HCEC 1CT (cell line): ENCODE data around the gene LUZP2.
"Not testable (repeated sequence)": the region's sequence is repeated elsewhere in the genome, so short reads cannot be mapped to it uniquely, and the experiment has no call there.

Source experiments
- DNase-seq: peaks from one replicate; pipeline ENCODE4 v3.0.0-alpha.2; 2017

The LUZP2 gene

DNA sequence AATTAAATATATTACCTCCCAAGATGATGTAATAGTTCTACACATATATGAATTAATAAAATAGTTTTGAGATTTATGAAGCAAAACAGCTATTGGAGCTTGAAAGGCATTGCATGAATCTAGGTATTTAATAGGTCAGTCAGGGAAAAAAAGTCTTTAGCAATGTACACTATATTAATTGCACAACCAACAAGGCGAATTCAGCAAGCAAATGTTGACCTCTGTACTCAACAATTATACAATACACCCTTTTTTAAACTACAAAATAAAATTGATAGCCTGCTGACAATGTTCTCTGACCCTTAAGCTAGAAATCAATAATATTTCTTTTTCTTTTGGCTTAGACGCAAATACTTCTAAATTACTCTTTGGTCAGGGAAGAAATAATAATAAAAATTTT is 345.5 kb downstream of the LUZP2 start:
- DNase-seq = no peak

DNA sequence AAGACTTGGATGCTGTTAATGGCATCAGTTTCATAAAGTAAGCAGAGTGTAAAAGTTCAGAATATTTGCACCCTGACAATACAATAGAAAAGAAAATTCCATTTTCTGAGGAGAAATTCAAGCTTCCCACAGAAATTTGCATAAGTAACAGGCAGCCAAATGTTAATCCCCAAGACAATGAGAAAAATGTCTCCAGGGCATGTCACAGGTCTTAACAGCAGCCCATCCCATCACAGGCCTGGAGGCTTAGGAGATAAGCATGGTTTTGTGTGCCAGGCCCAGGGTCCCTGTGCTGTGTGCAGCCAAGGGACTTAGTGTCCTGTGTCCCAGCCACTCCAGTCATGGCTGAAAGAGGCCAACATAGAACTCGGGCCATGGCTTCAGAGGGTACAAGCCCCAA is 347.6 kb downstream of the LUZP2 start:
- no peak for DNase-seq

DNA sequence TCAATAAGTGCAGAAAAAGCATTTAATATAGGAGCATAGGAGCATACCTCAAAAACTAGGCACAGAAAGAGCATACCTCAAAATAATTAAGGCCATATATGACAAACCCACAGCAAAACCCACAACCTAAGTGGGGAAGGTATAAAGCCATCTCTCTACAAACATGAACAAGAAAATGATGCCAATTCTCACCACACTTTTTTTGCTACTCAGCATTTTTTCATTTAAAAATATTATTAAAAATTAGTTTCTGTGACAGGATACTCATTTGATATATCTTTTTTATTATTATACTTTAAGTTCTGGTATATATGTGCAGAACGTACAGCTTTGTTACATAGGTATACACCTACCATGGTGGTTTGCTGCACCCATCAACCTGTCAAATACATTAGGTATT is 352.0 kb downstream of the LUZP2 start:
- DNase-seq = no peak

DNA sequence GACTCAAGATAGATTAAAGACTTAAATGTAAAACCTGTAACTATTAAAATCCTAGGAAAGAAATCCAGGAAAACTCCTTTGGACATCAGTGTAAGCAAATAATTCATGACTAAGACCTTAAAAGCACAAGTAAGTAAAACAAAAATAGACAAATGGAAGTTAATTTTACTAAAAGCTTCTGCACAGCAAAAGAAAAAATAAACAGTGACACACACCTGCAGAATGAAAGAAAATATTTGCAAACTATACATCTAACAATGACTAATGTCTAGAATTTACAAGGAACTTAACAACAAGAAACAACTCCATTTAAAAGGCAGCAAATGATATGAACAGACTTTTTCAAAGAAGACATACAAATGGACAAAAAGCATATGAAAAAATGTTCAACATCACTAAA is 359.1 kb downstream of the LUZP2 start:
- DNase-seq = no peak

DNA sequence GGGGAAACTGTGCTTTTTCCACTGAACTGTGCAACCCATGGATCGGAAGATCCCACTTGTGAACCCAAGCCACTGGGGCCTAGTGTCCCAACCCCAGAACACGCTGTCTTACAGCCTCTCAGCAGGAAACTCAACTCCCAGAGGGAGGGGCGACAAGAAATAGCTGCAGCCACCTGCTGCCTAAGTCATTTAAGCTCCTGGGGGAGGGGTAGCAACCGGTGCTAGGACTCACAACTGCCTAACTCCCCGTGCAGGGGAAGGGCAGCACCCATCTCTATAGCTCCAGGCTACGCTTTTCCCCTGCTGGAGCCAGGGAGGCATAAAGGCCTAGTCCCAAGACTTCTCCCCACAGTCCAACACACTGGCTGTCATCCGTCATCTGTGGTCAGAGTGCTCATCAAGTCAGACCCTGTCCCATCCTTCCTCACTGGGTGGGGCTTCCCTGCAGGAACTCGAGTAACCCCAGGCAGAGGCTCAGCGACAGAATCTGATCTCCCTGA is 363.0 kb downstream of the LUZP2 start:
- no peak for DNase-seq

DNA sequence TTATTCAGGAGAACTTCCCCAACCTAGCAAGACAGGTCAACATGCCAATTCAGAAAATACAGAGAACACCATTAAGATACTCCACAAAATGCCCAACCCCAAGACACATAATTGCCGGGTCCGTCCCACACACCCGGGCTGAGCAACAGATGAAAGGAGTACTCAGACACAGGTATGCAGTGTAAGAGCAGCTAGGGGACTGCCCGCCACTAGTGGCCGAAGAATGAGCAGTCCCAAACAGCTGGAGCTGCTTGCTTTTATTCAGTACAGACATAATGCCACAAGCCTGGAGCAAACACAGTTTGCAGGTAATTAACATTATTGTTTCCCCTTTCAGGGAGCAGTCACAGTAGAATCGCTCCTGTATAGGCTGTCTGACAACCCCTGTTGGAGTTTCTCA is 364.6 kb downstream of the LUZP2 start:
- no peak for DNase-seq

DNA sequence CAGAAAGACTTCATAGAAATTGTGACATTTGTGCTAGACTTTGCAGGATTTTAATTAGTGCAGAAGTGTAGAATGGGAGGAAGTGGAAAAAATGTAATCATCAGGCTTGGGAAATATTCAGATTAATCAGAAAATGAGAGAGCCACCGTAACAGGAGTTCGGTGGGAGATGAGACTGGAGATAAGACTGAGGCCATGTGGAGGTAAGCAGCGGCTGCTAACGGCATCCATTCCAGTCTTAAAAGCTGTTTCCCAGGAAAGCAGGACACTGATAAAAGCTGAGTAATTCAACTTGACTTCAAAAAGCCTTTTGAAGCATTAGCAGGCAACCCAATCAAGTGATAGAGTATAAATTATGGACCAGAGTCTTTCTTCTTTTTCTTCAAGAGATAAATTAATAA is 369.9 kb downstream of the LUZP2 start:
- no peak for DNase-seq

DNA sequence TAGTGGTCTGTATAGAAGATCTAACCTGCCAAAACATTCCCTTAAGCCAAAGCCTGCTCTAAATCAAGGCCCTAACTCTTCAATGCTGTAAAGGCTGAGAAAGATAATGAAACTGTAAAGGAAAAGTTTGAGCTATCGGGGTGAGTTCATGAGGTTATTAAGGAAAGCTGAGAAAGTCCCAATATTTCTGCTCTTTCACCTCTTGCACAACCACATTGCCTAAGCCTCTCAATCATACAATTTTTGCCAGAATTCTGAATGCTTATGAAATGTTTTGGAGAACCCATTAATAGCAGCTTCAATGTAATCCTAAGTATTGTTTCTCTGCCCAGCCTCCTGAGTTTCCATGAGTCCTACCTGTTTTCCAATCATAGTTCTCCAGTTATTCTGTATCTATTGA is 373.2 kb downstream of the LUZP2 start:
- no peak for DNase-seq

DNA sequence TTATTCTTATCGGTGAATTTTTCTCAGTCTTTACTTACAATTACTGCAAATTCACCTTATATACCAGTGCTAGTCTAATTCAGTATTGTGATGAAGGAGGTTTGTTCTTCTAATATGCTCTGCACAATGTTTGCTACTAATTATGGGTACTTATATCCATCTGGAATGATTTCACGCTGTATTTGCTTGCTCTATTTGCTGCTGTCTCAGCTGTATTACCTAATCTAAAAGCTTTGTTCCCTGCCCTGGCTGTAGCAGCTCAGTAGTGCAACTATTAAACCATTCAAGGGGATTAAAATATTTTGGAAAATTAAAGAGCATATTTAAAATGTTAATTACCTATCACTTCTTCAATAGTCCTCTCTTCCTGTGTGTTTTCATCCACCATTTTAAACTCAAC is 375.3 kb downstream of the LUZP2 start:
- DNase-seq = no peak

DNA sequence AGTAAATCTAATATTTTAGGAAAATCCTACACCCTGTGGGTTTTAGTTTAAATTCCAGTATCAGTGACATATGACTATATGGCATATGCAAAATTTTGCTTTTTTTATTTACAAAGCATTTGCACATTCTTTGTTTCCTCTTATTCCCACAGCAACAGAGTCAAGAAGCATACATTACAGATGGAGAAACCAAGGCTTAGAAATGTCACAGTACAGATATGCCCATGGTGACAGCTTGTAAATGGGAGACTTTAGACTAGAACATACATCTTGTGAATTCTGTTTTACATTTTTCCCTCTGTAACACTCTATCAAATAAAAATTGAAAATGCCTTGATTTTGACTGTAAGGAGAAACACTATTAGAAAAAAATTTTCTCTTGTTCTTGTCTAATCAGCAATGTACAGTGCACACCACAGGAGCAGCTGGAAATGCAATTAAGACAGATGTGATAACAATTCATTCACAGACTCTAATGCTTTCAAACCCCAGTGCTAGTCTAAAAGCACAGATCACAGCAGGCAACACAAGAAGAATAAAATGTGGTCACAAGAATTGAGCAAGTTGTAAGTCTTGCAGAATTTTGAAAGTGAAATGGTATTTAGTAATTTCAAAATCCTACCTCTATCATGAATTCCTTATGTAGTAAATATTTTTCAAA is 375.9 kb downstream of the LUZP2 start:
- no peak for DNase-seq

DNA sequence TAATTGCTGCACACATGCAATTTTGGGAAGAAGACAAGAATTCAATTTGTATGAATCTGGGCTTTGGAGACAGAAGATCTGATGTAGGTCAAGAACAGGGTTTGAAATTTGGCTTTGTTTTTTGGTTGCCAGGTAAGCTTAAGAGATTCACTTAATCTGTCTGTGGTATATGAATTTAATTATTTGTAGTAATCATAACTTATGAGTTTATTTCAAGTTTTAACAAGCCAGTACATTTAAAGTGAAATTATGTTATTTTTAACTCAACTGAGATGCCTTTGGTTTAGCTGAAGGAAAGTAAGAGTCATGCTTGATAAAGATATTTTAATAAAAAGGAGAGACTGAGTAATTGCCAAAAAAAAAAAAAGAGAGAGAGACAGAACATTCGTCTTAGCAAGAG is 384.1 kb downstream of the LUZP2 start:
- no peak for DNase-seq

DNA sequence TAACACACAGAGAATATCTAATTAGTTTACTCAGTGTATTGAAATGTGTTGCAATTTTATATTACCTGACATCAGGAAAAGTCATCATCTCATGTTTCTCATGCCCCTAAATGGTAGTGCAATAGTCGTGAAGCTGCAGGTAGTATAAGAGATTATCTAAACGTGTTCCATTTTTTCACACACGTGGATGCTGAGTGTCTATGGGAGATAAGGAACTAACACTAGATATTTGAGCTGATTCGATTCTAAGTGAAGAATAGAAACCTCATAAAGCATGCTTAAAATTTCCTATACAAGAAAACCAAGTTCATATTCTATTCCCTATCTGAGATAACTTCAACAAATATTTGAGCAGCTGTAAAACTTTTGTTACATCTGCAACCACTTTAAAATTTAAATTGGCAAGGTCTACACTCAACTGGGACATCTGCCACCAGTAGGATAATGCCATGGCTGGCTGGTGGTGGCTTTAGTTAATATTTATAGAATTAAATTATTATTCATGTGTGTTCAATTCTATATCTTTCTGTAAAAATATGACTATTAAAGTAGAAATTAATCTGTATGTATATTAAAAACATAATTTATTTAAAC is 388.8 kb downstream of the LUZP2 start:
- no peak for DNase-seq

DNA sequence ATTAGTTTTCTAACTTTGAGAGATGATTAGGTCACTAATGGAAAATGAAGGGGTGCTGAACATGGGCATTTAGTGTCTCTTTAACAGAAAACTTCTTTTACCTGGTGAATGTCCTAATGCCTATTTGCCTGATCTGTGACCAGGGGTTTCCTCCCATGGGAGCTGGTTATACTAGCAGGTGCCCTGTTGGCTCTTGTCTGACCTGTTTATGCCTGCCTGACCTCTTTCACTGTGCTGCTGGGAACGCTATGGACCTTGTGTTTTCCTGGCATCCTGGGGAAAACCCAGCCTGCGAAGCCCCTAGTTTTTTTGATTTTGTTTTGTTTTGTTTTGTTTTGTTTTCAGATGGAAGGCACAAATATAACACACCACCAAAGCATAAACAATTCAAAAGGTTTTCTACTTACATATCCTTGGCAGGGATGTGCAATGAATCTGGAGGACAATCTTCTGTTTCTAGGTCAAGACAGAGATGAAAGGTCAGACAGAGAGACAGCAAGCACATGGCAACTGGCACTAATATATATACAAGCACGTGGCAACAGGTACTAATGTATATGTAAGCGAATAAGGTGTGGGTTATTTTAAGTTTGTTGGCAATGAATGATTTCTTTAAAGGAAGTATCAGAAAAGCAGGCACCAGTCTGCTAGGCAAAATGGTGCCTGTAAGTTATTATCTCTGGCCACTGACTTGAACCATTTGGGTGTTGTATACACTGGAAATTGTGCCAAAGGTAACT is 390.2 kb downstream of the LUZP2 start:
- no peak for DNase-seq

DNA sequence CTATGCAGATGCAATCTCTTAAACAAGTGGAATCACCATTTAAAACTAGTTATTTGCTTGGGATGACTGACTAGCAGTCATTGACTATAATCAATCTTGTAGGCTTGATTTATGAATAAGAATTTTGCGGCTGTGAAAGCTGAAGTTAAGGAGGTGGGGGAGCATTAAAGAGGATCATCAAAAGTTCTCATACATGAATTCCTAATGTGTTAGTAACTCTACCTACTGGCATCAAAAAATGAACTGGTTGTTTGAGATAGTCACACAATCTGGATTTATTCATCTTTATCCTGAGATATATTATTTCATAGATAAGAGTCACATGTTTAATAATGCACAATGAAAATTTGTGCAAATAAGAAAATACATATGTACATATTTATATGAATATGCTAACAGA is 393.6 kb downstream of the LUZP2 start:
- DNase-seq = no peak

DNA sequence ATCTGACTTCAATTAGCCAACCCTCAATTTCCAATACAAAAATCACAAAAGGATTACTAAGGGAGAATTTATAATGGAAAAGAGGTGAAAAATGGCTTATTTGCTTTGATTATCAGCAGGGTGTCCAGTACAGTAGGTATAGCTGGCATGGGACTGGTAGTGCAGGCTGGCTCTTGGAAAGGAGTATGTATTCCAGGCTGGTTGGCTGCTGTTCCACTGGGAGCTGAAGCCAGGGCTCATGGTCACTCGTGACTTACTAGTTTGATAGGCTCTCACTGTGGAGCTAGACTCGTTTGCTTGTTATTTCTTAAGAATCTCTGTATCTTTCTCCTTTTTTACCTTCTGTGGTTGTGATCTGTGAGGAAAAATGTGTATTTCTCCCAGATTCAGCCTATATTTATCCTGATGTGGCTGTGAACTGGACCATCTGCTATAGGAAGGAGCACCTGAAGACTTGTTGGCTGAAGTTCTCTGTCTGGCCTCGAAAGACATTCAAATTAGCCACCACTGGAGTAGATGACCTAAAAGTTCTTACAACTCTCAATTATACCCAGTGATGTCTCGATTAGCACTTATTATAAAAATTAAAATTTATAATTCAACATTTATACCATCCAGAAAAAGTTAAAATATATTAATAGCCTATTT is 395.1 kb downstream of the LUZP2 start:
- not testable (repeated sequence) for DNase-seq

DNA sequence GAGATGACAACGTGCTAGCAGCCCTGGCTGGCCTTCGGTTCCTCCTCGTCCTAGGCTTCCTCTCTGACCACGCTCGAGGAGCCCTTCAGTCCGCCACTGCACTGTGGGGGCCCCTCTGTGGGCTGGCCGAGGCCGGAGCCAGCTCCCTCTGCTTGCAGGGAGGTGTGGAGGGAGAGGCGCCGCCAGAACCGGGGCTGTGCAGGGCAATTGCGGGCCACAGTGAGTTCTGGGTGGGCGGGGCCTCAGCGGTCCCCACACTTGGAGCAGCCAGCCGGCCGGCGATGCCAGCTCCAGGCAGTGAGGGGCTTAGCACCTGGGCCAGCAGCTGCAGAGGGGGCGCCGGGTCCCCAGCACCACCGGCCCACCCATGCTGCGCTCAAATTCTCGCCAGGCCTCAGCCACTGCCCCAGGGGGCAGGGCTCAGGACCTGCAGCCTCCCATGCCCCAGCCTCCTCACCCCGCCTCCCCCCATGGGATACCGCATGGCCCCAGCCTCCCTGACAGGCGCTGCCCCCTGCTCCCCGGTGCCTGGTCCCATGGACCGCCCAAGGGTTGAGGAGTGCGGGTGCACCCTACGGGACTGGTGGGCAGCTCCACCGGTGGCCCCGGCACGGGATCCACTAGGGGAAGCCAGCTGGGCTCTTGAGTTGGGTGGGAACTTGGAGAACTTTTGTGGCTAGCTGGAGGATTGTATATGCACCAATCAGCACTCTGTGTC is 399.4 kb downstream of the LUZP2 start:
- DNase-seq = no peak

DNA sequence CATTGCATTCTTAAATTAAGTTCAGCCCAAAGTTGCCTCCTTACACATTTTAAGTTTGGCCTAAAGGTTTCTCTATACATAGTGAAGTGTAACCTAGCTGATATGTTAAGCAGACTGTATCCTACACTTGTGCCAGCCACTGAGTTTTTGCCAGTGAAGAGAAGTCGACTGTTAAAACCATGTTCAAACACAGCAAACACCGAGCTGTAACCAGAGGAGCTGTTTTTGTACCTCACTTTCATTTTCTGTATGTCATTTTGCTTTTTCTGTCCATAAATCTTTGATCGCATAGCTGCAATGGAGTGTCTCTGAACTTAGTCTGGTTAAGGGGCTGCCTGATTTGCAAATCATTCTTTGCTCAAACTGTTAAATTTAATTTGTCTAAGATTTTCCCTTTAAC is 403.7 kb downstream of the LUZP2 start:
- no peak for DNase-seq

DNA sequence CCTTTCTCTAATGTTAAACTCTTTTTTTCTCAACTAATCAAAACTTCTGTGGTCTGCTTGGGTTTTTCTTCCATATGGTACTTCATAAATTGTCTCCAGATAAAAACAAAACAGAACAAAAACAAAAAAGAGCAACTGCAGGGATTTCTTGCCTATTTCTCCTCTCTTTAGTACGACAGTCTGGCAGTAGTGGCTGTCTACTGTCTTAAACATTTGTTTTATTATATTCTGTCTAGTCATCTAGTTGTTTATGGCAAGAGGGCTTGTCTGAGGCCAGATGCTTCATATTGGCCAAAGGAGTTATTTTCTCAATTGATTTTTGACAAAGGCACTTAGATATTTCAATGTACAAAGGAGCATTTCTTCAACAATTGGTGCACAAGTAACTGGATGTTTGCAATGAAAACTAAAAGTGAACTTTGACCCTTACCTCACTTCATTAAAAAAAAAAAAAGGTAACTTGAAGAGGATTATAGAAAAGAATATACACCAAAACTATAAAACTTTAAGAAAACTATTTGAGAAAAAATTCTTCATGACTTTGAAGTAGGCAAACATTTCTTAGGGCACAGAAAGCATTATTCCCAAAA is 404.2 kb downstream of the LUZP2 start:
- no peak for DNase-seq

DNA sequence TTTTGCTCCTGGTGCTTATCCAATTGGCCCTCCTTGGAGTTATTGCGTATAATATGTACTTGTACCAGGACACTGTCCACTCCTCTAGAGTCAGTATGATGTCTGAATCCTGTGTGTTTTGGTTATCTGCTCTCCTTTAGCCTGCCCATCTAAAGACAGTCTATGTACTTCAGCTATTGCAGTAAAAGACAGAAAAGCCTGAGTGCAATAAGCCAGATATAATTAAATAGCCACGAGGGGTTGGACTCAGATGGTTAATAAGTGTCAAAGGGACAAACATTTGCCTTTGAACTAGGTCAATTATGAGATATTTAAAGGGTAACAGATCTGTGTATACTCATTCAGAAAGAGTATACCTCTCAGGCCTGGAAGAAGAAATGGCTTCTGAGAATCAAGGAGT is 406.7 kb downstream of the LUZP2 start:
- DNase-seq = no peak

DNA sequence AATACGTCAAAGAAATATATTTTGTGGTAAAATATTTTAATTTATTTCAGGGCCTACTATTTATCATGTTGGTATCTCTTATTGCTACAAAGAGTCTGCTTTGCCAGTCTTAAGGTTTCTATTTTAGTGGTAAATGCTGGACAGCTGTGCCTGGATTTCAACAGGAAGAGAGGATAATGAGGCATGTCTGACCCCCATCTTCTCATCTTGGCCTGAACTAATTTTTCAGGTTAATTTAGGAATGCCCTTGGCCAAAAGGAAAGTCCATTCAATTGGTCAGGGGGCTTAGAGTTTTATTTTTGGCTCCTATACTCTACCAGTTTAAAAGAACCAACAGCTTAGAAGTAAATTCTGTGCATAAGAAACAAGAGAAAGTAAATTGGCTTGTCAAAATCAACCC is 428.2 kb downstream of the LUZP2 start:
- no peak for DNase-seq

DNA sequence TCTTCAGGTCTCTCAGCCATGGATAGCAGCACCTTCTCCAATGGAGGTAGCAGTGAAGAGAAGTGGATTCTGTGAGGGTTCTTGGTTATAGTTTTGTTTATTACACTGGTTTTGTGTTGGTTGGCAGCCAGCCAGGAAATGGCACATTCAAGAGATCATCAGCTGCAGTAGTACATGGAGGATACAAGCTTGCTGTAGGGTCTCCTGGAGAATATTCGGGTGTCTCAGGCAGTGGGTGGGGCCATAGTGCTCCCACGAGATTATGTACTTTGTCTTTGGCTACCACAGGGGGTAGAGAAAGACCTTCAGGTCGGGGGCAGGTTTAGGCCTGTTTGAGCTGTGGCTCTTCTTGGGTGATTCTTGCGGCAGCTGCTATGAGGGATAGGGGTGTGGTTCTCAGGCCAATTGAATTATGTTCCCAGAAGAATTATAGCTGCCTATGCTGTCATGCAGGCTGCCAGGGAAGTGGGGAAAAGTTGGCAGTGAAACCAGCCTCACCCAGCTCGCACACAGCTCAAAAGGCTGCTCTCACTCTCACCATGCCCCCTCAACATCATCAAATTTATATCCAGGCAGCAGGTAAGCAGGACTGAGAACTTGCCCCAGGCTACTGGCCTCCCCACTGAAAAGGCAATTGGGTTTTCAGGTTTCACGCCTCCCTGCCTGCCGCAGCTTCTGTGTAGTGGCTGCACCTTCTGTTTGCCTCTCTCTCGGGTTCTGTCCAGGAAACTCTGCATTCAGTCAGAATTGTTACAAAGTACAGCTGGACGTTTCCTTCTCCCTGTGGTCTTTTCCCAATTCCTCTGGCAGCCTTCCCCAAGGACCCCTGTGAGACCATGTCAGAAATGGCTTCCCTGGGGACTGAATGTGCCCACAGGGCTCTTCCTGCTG is 435.5 kb downstream of the LUZP2 start:
- no peak for DNase-seq
